Calu3 (cell line): ENCODE measurements around the gene NKD2. TPM values are rescaled to one million over a fixed set of nuclear protein-coding genes. Genes with fewer than 3 reads are reported as not detected.
A peak's percentile ranks its signal among the peaks of the same experiment; 100 is the strongest.

Source experiments
- BruUV-seq: library from RNA; stranded (reverse); fragments of 400-500 nt; replicated peaks from 2 replicates; lab custom pipeline; 2021; lab: Mats Ljungman, UMichigan
- CTCF ChIA-PET: fragments of 300-600 bp; sonication (Branson Sonifier 250); formaldehyde crosslinking; loops from one replicate; lab custom pipeline; 2022; ENCODE audit warnings: antibody characterized with exemption; lab: Charles Lee
- DNase-seq: peaks from one replicate; pipeline ENCODE4 v3.0.0; 2022
- H3K27ac Mint-ChIP-seq: one replicate; pipeline ENCODE4 v1.8.0; 2022; ENCODE audit warnings: mixed read lengths; ENCODE audit not compliant: unreplicated experiment
- H3K27me3 Mint-ChIP-seq: one replicate; pipeline ENCODE4 v1.8.0; 2022; ENCODE audit warnings: mixed read lengths; ENCODE audit not compliant: unreplicated experiment
- H3K36me3 Mint-ChIP-seq: one replicate; pipeline ENCODE4 v1.8.0; 2022; ENCODE audit warnings: mild to moderate bottlenecking, moderate library complexity, mixed read lengths; ENCODE audit not compliant: insufficient read depth, unreplicated experiment
- H3K4me1 Mint-ChIP-seq: one replicate; pipeline ENCODE4 v1.8.0; 2022; ENCODE audit warnings: mild to moderate bottlenecking, low read depth, mixed read lengths; ENCODE audit not compliant: unreplicated experiment
- H3K4me3 Mint-ChIP-seq: one replicate; pipeline ENCODE4 v1.8.0; 2022; ENCODE audit warnings: mild to moderate bottlenecking, low read depth, moderate library complexity, mixed read lengths; ENCODE audit not compliant: unreplicated experiment
- H3K9me3 Mint-ChIP-seq: one replicate; pipeline ENCODE4 v1.8.0; 2022; ENCODE audit warnings: low read depth, mixed read lengths; ENCODE audit not compliant: unreplicated experiment
- CTCF ChIP-seq: fragments of 200-600 bp; IDR thresholded peaks from one replicate; pipeline ENCODE4 v1.8.0; 2022; ENCODE audit warnings: antibody characterized with exemption; ENCODE audit not compliant: unreplicated experiment
- intact Hi-C: fragments of 100-400 bp; cut with micrococcal nuclease; formaldehyde crosslinking; loops from one replicate; pipeline ENCODE4 v1.10.0; 2022; ENCODE audit not compliant: unreplicated experiment
- total RNA-seq: library from RNA; stranded (reverse); gene quantifications from 2 replicates; pipeline ENCODE4 v1.2.3, GENCODE V29; 2022

The NKD2 gene
- total RNA-seq, 1 experiment from 2014 or later = 0.47 TPM

DNA sequence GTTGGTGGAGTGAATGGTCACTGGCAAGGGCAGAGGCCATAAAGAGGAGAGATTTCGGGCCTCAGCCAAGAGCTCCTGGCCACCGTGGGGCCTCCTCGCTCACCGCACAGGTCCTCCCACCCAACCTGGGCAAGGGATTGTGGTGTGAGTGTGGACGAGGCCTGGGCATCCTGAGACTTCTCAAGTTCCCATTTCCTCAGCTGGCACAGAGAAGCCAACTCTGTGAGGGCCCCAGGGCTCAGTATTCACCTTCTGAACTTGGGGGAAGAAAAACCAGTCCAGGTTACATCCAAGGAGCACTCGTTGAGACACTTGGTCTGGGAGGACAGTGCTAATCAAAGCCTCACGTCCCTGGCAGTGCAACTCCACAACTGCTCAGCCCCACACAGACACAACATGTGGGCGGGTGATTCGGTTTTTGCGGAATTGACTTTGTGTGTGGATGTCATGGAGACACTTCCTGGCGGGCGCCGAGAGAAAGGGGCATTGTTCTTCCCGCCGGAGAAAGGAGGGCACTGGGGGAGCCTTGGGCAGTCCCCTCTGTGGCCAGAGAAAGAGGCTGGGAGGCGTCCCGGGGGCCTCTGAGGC lies 28.5 kb upstream of the NKD2 start:
- intact Hi-C loops = no loop called here
- H3K27ac Mint-ChIP-seq = no peak overlapping the region
- CTCF ChIA-PET = interaction anchor here (1.4 kb wide), 1 partner anchor 10 kb away, joined by 3 read pairs; no protein-coding TSS in a partner anchor
- H3K36me3 Mint-ChIP-seq = no peaks in the 10 kb centered on the region
- DNase-seq = peak; percentile 49
- peaks cover 46% of the 10 kb centered on the region for H3K27me3 Mint-ChIP-seq
- peaks cover 11% of the 10 kb centered on the region for H3K4me1 Mint-ChIP-seq
- no peak overlapping the region for H3K4me3 Mint-ChIP-seq
- no peak for TF ChIP-seq CTCF
- peaks cover 5% of the 10 kb centered on the region for H3K9me3 Mint-ChIP-seq
- no TSS peak for BruUV-seq

DNA sequence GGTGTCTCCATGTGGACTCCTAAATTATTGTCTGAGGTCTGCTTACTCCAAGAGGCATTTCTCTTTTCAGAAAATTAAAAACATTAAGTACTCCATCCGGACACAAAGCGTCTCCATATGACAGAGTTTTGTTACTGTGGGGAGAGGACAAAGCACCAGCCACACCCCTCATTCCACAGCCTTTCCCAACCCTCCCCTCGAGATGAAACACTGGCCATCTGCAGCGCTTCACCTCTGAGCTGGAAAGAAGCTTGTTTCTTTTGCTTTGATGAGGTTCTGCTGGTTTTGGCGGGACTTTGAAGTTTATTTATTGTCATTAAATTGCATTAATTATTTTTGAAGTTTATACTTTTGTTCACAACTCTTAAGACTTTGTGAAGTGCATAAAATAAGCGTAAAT lies 27.6 kb upstream of the NKD2 start:
- Mint-ChIP-seq H3K27me3 (peaks cover 54% of the 10 kb centered on the region), H3K4me3 (no peak overlapping the region), H3K4me1 (peaks cover 11% of the 10 kb centered on the region), H3K27ac (no peak overlapping the region), H3K36me3 (no peaks in the 10 kb centered on the region), H3K9me3 (peaks cover 5% of the 10 kb centered on the region)
- no TSS peak for BruUV-seq
- no peak for TF ChIP-seq CTCF
- CTCF ChIA-PET = no interaction called here
- intact Hi-C loops = no loop called here
- no peak for DNase-seq

DNA sequence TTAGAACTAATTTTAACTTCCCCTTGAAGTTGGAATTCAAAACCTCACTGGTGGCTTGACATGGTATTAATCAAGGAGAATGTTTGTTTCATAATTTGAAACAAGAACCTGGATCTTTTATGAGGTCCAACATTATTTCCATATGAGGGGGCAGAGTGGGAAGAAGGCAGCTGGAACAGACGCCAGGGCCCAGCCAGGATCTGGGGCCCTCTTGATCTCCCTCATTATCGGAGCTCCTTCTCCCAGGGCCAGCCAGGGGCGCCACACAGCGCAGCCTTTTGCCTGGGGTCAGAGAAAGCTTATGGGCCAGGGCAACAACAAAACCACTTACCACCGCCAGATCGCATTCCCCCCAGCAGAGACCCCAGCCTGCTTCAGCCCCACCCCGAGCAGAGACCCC lies 27.1 kb upstream of the NKD2 start:
- no peak for DNase-seq
- BruUV-seq = no TSS peak
- CTCF ChIA-PET = no interaction called here
- TF ChIP-seq CTCF = no peak
- Mint-ChIP-seq H3K27me3 (peaks cover 58% of the 10 kb centered on the region), H3K4me1 (peaks cover 11% of the 10 kb centered on the region), H3K36me3 (no peaks in the 10 kb centered on the region), H3K9me3 (peaks cover 5% of the 10 kb centered on the region), H3K27ac (no peak overlapping the region), H3K4me3 (no peak overlapping the region)
- intact Hi-C loops = no loop called here

GRCh38 chr5:982377-983237 lies 26.0 kb upstream of the NKD2 start:
- H3K4me3 Mint-ChIP-seq = no peak overlapping the region
- no peak for TF ChIP-seq CTCF
- CTCF ChIA-PET = interaction anchor here (1.1 kb wide), 1 partner anchor 28 kb away, joined by 3 read pairs; no protein-coding TSS in a partner anchor
- intact Hi-C loops = no loop called here
- H3K27ac Mint-ChIP-seq = no peak overlapping the region
- H3K27me3 Mint-ChIP-seq = peaks cover 69% of the 10 kb centered on the region
- peak; percentile 28 for DNase-seq
- H3K36me3 Mint-ChIP-seq = no peaks in the 10 kb centered on the region
- BruUV-seq = no TSS peak
- peaks cover 11% of the 10 kb centered on the region for H3K4me1 Mint-ChIP-seq
- peaks cover 5% of the 10 kb centered on the region for H3K9me3 Mint-ChIP-seq
